ENCODE results near the gene SLC6A9.
A peak's percentile ranks its signal among the peaks of the same experiment; 100 is the strongest.

Gene SLC6A9

DNA sequence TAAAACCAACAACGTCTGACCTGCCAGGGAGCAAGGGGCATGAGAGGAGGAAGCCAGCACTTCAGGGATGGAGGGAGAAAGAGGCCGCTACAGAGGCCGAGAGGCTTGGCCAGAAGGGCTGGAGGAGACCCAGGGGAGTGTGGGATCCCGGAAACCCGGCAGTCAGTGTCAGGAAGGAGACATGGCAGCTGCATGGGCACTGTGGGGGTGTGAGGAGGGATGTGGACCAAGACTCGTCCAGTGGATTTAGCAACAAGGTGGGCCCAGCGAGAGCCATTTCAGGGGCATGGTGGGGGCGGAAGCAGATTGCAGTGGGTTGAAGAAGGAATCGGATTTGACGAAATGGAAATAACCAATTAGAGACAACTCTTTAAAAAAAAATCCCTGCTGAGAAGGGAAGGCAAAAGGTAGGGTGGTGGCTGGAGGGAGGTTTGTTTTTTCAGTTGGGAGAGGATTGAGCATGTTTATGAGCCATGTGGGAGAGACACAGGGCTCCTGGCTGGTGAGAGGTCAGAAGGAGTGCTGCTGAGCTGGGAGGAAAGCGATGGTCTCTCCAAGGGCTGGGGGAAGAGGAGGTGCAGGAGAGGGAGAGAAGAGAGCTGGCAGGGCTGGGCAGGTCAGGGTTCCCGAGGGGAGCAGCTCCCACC lies 47.9 kb downstream of the SLC6A9 start:
- DNase-seq (ENCODE audit: low read depth, low spot score): no peak

GRCh38 chr1:43982808-43983207 lies 48.5 kb downstream of the SLC6A9 start:
- DNase-seq (ENCODE audit: low read depth, low spot score): no peak

DNA sequence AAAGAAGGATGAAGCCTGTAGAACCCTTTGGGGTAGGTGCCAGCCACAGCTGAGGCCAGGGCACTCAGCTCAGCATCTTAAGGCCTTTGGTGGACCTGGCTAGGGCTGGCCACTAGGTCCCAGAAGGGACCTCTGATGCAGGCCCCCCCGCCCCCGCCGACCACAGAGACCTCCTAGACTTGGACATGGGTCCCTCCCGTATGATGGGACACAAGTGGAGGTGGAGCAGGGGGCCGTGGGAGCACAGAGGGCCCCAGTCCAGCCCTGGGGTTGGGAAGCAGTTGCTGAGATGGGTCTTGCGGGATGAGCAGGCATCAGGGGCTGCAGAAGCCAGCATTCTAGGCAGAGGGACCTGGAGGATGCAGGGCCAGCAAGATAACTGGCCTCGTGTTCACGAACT lies 49.0 kb downstream of the SLC6A9 start:
- DNase-seq (ENCODE audit: low read depth, low spot score): no peak

GRCh38 chr1:43981636-43982035 lies 49.6 kb downstream of the SLC6A9 start:
- no peak for DNase-seq (ENCODE audit: low read depth, low spot score)

DNA sequence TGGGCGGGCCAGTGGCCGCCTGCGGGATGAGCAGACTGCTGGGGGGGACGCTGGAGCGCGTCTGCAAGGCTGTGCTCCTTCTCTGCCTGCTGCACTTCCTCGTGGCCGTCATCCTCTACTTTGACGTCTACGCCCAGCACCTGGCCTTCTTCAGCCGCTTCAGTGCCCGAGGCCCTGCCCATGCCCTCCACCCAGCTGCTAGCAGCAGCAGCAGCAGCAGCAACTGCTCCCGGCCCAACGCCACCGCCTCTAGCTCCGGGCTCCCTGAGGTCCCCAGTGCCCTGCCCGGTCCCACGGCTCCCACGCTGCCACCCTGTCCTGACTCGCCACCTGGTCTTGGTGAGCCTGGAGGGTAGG lies 50.1 kb downstream of the SLC6A9 start:
- DNase-seq (ENCODE audit: low read depth, low spot score): no peak

- no peak for DNase-seq (ENCODE audit: low read depth, low spot score)
These were observed 50.8 kb downstream of the SLC6A9 start for GRCh38 chr1:43980255-43981134.

GRCh38 chr1:43979528-43980254 lies 51.6 kb downstream of the SLC6A9 start:
- DNase-seq (ENCODE audit: low read depth, low spot score): no peak

DNA sequence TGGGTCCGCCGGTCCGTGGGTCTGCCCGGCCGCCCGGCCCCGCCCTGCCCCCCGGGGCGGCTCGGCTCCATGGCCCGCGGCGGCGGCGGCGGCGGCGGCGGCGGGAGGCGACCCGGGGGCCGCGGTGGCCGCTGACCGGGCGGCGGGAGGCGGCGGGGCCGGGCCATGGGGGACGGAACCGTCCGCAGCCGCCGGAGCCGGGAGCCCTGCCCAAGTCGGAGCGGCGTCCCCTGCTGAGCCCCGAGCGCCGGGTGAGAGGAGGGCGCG lies 52.1 kb downstream of the SLC6A9 start:
- DNase-seq (ENCODE audit: low read depth, low spot score): no peak

GRCh38 chr1:43978551-43979260 lies 52.6 kb downstream of the SLC6A9 start, which contains the start of gene B4GALT2:
Gene B4GALT2, plus strand, starts transcription at chr1:43979210. Its CDS starts 1,951 bp downstream, at chr1:43981161.
- no peak for DNase-seq (ENCODE audit: low read depth, low spot score)

- no peak for DNase-seq (ENCODE audit: low read depth, low spot score)
These were observed 53.1 kb downstream of the SLC6A9 start for GRCh38 chr1:43978264-43978550.

DNA sequence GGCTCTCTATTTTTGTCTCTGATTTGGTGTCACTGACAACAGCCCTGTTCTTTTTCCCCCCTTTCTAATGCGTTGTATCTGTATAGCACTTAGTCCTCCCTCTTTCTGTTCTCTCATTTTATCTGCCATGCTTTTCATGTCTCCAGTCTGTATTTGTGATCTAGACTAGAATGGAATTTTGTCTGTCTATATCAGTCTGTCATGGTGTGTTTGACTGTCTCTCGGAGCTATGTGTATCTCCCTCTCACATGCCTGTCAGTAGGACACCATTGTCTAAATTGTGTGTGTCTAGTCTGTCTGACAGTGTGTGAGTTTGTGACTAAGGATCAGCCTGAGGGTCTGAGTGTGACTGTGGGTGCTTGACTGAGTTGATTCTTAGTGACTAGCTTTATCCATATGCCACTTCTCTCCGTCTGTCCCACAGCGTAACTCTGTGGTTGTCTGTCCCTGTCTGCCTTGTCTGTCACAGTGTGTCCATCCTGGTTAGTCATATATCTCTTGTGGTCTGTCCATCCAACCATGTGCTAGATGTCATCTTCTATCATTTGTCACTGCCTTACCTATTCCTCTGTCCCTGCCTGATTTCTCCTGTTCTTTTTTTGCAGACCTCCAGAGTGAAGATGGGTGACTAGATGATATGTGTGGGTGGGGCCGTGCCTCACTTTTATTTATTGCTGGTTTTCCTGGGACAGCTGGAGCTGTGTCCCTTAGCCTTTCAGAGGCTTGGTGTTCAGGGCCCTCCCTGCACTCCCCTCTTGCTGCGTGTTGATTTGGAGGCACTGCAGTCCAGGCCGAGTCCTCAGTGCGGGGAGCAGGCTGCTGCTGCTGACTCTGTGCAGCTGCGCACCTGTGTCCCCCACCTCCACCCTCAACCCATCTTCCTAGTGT lies 53.6 kb downstream of the SLC6A9 start:
- no peak for DNase-seq (ENCODE audit: low read depth, low spot score)

DNA sequence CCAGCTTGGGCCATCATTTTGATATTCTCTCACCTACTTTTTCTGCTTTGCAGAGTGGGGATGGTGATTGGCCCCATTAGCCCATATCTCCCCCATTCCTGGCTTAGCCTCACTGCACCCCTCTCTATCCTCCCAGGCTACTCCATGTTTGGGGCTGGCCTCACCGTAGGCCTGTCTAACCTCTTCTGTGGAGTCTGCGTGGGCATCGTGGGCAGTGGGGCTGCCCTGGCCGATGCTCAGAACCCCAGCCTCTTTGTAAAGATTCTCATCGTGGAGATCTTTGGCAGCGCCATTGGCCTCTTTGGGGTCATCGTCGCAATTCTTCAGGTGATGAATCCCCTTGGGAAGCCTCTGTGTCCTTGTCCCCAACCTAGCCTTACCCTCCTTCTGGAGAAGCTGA lies 54.4 kb downstream of the SLC6A9 start:
- DNase-seq (ENCODE audit: low read depth, low spot score): no peak

DNA sequence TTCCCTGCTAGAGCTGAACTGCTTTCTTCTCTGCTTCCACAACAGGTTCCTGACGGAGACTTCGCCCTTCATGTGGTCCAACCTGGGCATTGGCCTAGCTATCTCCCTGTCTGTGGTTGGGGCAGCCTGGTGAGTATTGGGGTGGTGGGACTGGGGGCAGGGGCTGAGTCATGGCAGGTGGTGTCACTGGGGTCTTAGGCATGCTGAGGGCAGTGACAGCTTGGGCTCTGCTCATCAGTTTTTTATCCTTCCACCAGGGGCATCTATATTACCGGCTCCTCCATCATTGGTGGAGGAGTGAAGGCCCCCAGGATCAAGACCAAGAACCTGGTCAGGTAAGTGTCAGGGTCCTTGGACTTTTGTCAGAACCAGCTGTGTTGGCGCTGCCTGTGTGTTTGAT lies 55.2 kb downstream of the SLC6A9 start:
- DNase-seq (ENCODE audit: low read depth, low spot score): no peak

DNA sequence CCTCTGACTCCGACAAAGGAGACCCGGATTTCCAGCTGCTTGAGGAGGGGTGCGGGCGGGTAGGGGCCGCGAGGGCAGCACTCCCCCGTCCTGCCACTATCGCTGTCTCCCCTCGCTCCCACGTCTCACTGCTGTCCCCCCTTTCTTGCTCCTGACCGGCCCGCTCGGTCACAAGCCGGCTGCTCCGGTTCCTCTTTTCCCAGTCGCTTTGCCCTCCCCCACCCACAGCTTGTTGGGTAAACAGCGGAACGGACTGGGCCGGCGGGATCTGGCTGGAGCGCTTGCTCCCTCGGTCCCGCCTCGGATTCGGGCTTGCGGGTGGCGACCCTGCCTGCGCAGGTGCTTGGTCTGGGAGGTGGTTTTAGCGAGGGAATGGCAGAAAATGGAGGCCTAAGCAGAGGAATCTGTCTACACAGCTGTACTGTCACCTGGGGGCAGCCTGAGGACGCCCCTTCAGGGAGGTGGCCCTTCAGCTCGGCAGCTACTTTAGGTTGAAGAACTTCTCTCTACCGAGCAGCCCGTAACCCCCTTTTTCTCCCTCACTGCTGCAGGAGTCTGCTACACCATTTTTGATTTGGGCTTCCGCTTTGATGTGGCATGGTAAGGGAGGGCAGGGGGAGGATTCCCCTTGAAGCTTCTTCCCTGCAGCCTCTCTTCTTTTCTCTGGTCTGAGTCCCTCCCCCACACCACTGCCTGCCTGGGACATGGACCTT lies 55.9 kb downstream of the SLC6A9 start:
- no peak for DNase-seq (ENCODE audit: low read depth, low spot score)

DNA sequence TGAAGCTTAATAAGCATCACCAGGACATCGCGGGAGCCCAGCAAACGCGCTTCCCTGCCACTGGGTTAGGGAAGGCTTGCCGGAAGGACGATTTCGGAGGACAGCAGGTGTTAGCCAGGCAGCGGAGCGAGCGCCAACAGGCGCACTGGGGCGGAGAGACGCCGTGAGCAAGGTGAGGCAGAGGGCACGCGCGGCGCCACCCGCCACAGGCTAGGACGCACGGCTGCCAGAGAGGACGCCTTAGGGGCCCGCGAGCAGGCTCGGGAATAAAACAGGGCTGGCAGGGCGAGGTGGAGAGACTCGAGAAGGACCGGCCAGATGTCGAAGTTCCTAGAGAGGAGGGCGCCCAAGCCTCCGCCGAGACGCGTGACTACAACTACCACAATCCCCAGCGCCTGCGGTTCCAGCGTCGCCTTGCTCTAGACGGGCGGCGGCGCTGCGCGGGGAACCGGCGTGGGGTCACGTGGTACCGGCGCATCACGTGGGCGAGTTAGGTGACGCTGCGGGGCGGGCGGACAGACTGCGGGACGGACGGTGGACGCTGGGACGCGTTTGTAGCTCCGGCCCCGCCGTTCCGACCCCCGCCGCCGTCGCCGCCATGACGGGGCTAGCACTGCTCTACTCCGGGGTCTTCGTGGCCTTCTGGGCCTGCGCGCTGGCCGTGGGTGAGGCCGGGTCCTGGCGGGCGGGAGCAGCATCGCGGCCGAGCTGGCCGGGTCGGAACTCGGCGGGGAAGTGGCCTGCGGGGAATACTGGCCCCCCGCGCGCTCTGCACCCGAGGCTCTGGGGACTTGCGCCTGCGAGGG lies 56.6 kb downstream of the SLC6A9 start, which contains the start of gene ATP6V0B:
Gene ATP6V0B, plus strand, starts transcription at position 518 of the 806 bp plus-strand sequence. Its CDS starts 81 bp downstream, at position 599.
- peak; percentile 88 for DNase-seq (ENCODE audit: low read depth, low spot score)

DNA sequence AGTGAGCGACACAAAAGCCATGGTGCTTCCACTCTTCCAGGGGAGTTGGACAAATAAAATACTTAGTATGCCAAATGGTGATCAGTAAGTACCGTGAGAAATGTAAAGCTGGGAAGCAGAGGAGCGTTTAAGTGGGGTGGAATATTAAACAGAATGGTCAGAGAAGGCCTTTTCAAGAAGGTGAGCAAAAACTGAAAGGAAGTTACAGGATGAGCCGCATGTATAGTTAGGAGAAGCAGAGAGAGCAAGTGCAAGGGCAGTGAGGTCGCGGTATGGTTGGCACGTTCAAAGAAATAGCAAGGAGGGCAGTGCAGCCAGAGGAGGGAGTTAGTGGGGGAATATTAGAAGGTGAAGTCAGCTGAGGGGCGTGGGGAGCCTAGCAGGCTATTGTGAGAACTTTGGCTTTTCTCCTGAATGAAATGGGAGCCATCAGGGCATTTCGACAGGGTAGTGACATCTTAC lies 57.2 kb downstream of the SLC6A9 start:
- no peak for DNase-seq (ENCODE audit: low read depth, low spot score)

- no peak for DNase-seq (ENCODE audit: low read depth, low spot score)
These were observed 59.8 kb downstream of the SLC6A9 start for GRCh38 chr1:43971336-43971980.

DNA sequence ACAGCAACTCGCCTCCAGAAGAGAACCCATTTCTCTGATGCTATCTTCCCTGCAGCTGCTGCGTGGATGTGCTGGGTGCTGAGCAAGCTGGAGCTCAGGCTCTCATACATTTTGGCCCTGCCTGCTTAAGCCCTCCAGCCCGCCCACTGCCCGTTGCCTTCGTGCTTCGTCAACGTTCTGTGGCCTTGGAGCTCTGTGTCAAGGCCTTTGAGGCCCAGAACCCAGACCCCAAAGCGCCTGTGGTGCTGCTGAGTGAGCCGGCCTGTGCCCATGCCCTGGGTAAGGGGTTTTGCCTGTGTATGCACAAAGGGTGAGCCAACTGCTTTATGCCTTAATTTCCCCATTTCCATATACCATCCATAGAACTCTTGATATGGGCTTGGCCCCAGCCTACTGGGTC lies 60.4 kb downstream of the SLC6A9 start:
- DNase-seq (ENCODE audit: low read depth, low spot score): no peak

DNA sequence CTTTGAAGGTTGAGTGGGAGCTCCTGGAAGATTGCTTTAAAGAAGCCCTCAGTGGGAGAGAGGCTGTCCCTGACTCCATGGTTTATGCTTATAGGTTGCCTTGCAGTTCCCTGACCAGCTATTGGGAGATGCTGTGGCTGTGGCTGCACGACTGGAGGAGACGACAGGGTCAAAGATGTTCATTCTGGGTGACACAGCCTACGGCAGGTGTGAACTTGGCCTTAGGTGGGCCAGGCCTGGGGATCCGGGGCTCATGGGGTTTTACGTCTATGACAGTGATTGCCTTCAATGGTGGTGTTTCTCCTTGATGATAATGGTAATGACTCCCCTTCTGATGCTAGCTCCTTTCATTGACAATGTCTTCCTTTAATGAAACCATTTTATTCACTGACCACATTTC lies 60.8 kb downstream of the SLC6A9 start:
- no peak for DNase-seq (ENCODE audit: low read depth, low spot score)

Measured in activated naive CD8-positive, alpha-beta T cell treated with anti-CD3 and anti-CD28 coated beads, Interleukin-2, amount 50 U/mL, for 16 hours (primary cell).